OCI-LY7 (cell line): Measurements from ENCODE around the gene PKN1. TPM values are rescaled to one million over a fixed set of nuclear protein-coding genes. Genes with fewer than 3 reads are reported as not detected.

ENCODE experiments used
- BruUV-seq: library from RNA; stranded (reverse); fragments of 400-500 nt; replicated peaks from 2 replicates; lab custom pipeline; 2021; lab: Mats Ljungman, UMichigan
- CTCF ChIA-PET: fragments of 300-600 bp; sonication (Branson Sonifier 250); formaldehyde crosslinking; loops from one replicate; lab custom pipeline; 2022; ENCODE audit warnings: antibody characterized with exemption; ENCODE audit not compliant: unreplicated experiment; lab: Charles Lee
- POLR2A ChIA-PET: fragments of 300-600 bp; sonication (Branson Sonifier 250); formaldehyde crosslinking; loops from one replicate; lab custom pipeline; 2022; ENCODE audit warnings: antibody characterized with exemption; lab: Charles Lee
- DNase-seq: peaks from one replicate; pipeline ENCODE4 v3.0.0-alpha.2; 2015; ENCODE audit warnings: low spot score
- H2AFZ ChIP-seq: fragments of 200-600 bp; sonication (generic), shearing (Covaris generic); 2 replicates; pipeline ENCODE4 v1.6.1; 2014; ENCODE audit warnings: mild to moderate bottlenecking, antibody characterized with exemption, low read length, moderate library complexity
- H3K27ac ChIP-seq: fragments of 200-600 bp; sonication (generic); 2 replicates; pipeline ENCODE4 v1.5.1; 2014; ENCODE audit warnings: mixed run types, low read depth, mild to moderate bottlenecking, moderate library complexity, low read length, inconsistent platforms; ENCODE audit not compliant: poor library complexity, severe bottlenecking
- H3K36me3 ChIP-seq: fragments of 200-600 bp; sonication (generic); 2 replicates; pipeline ENCODE4 v1.6.1; 2014; ENCODE audit warnings: mild to moderate bottlenecking, antibody characterized with exemption, low read length, moderate library complexity, mixed read lengths; ENCODE audit not compliant: insufficient read depth
- H3K4me1 ChIP-seq: fragments of 200-600 bp; sonication (generic); 2 replicates; pipeline ENCODE4 v1.5.1; 2014; ENCODE audit warnings: mild to moderate bottlenecking, low read length; ENCODE audit not compliant: insufficient read depth, poor library complexity, severe bottlenecking
- H3K4me2 ChIP-seq: fragments of 200-600 bp; sonication (generic); 2 replicates; pipeline ENCODE4 v1.6.1; 2014; ENCODE audit warnings: mild to moderate bottlenecking, low read length
- H3K4me3 ChIP-seq: fragments of 200-600 bp; sonication (generic); 2 replicates; pipeline ENCODE4 v1.5.1; 2014; ENCODE audit warnings: mild to moderate bottlenecking, low read depth, low read length; ENCODE audit not compliant: poor library complexity, severe bottlenecking
- H3K79me2 ChIP-seq: fragments of 200-600 bp; sonication (generic); 2 replicates; pipeline ENCODE4 v1.6.1; 2016; ENCODE audit warnings: low read depth, mild to moderate bottlenecking, low read length, moderate library complexity, mixed read lengths; ENCODE audit not compliant: insufficient read depth
- H3K9me2 ChIP-seq: fragments of 200-600 bp; sonication (generic); 2 replicates; pipeline ENCODE4 v1.6.1; 2016; ENCODE audit warnings: mild to moderate bottlenecking, low read length, mixed read lengths; ENCODE audit not compliant: insufficient read depth
- H3K9me3 ChIP-seq: fragments of 200-600 bp; sonication (generic); 2 replicates; pipeline ENCODE4 v1.6.1; 2014; ENCODE audit warnings: mild to moderate bottlenecking, mixed run types, low read length, mixed read lengths
- H4K20me1 ChIP-seq: fragments of 200-600 bp; sonication (generic); 2 replicates; pipeline ENCODE4 v1.6.1; 2014; ENCODE audit warnings: mild to moderate bottlenecking, antibody characterized with exemption, low read length, moderate library complexity, mixed read lengths; ENCODE audit not compliant: insufficient read depth
- CTCF ChIP-seq: fragments of 200-600 bp; sonication (generic); conservative IDR thresholded peaks from 2 replicates; pipeline ENCODE4 v1.5.1; 2014; ENCODE audit warnings: mild to moderate bottlenecking, antibody characterized with exemption, low read length, moderate library complexity, mixed read lengths
- EZH2phosphoT487 ChIP-seq: fragments of 200-600 bp; sonication (generic); IDR thresholded peaks from 2 replicates; pipeline ENCODE4 v1.6.1; 2018; ENCODE audit warnings: low read depth, borderline replicate concordance, mild to moderate bottlenecking, mixed run types, antibody characterized with exemption, low read length, moderate library complexity, mixed read lengths
- intact Hi-C: fragments of 100-400 bp; cut with micrococcal nuclease; formaldehyde crosslinking; loops from one replicate; pipeline ENCODE4 v1.10.0; 2022; ENCODE audit not compliant: unreplicated experiment
- total RNA-seq, 2 experiments: library from RNA; depleted of rRNA in 1 of 2; stranded (reverse); fragments of >200 nt in 1 of 2; shearing (Covaris generic) in 1 of 2; gene quantifications; 2 replicates each; pipeline ENCODE4 v1.2.3, GENCODE V29; 2014 to 2022

Gene PKN1
- total RNA-seq, 2 experiments from 2014 or later, result 117 to 233 TPM

GRCh38 chr19:14492756-14493337, 59.7 kb downstream of the PKN1 start:
- no peaks in the 10 kb centered on the region for H3K9me2 ChIP-seq
- H3K36me3 ChIP-seq, result no peaks in the 10 kb centered on the region

GRCh38 chr19:14494411-14494810, 61.3 kb downstream of the PKN1 start:
- Histone ChIP-seq H3K36me3 (no peaks in the 10 kb centered on the region), H3K27ac (no peak overlapping the region), H2AFZ (no peak overlapping the region), H3K4me1 (peaks cover 19% of the 10 kb centered on the region), H3K4me3 (no peak overlapping the region), H4K20me1 (no peaks in the 10 kb centered on the region), H3K4me2 (peak overlapping the region; percentile 100; the same call in 1 of the 2 replicates), H3K9me3 (no peaks in the 10 kb centered on the region), H3K79me2 (no peaks in the 10 kb centered on the region), H3K9me2 (no peaks in the 10 kb centered on the region)
- intact Hi-C loops, result no loop called here
- ChIA-PET CTCF (no interaction called here), POLR2A (interaction anchor here (1.4 kb wide), 1 partner anchor 15 kb away, joined by 3 read pairs; no protein-coding TSS in a partner anchor)
- no TSS peak for BruUV-seq
- TF ChIP-seq CTCF (no peak), EZH2phosphoT487 (no peak)
- no peak for DNase-seq

More at GRCh38 chr19:14492756-14493337, 59.7 kb downstream of the PKN1 start:
- POLR2A ChIA-PET, result no interaction called here
- H3K4me2 ChIP-seq, result no peak overlapping the region
- intact Hi-C loops, result no loop called here
- no peaks in the 10 kb centered on the region for H4K20me1 ChIP-seq
- CTCF ChIA-PET, result no interaction called here
- H3K27ac ChIP-seq, result no peak overlapping the region
- H3K4me1 ChIP-seq, result peaks cover 19% of the 10 kb centered on the region
- no peak for TF ChIP-seq EZH2phosphoT487
- H3K79me2 ChIP-seq, result no peaks in the 10 kb centered on the region
- no peak for DNase-seq
- no TSS peak for BruUV-seq
- H3K9me3 ChIP-seq, result no peaks in the 10 kb centered on the region
- H3K4me3 ChIP-seq, result no peak overlapping the region
- H2AFZ ChIP-seq, result no peak overlapping the region

GRCh38 chr19:14494910-14495671, 62.0 kb downstream of the PKN1 start:
- Histone ChIP-seq H3K27ac (no peak overlapping the region), H3K4me2 (peak overlapping the region; percentile 100), H3K36me3 (no peaks in the 10 kb centered on the region), H3K4me3 (peak overlapping the region; percentile 72), H3K79me2 (no peaks in the 10 kb centered on the region), H3K9me3 (no peaks in the 10 kb centered on the region), H4K20me1 (no peaks in the 10 kb centered on the region), H3K9me2 (no peaks in the 10 kb centered on the region), H3K4me1 (peaks cover 19% of the 10 kb centered on the region), H2AFZ (peak overlapping the region; percentile 58; the same call in 1 of the 2 replicates)
- peak; percentile 17 for DNase-seq
- ChIA-PET CTCF (interaction anchor here (0.6 to 0.7 kb wide), 2 partner anchors 718 to 1653 kb away, joined by 3 to 6 read pairs; no protein-coding TSS in a partner anchor), POLR2A (interaction anchor here (0.5 to 2.3 kb wide), 7 partner anchors 9 to 129 kb away, joined by 3 to 10 read pairs (median 3); partner anchors contain the start of gene DNAJB1)
- no peak for TF ChIP-seq EZH2phosphoT487
- TF ChIP-seq CTCF, result no peak
- intact Hi-C loops, result loop anchor here (1.0 kb wide), 1 partner anchor 22 kb away; no protein-coding TSS in a partner anchor
- no TSS peak for BruUV-seq
